Measurements from ENCODE around the gene ACER3. TPM values are rescaled to one million over a fixed set of nuclear protein-coding genes. Genes with fewer than 3 reads are reported as not detected.

ACER3 gene
- total and polyA plus RNA-seq, 2 experiments from 2014 or later = 17.1 to 18.3 TPM

DNA sequence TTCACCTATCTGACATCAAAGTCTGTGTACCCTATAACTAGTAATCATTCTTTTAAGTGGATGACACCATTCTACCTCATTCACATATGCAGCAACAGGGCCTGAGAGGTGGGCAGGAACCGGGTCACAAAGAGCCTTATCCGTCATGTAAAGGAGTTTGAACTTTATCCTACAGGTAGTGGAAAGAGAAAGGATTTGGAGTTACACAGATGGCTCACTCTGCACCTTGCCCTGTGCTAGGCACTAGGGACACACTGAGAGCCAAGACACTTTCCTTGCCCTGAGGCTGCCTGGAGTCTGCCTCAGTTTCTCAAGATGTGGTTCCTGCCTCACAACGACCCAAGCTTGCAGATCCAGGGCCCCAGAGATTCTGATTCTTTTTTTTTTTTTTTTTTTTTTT lies 14.3 kb upstream of the ACER3 start:
- DNase-seq (ENCODE audit: low spot score) = no peak
- 78% methylated on average over 3 of the region's 3 CpGs for WGBS (ENCODE audit: low lambda C conversion rate, missing lambda C conversion rate)

GRCh38 chr11:76849376-76849775 lies 11.3 kb upstream of the ACER3 start:
- H2AFZ ChIP-seq = no peak overlapping the region
- H3K4me3 ChIP-seq = no peak overlapping the region
- no peaks in the 10 kb centered on the region for H3K9me2 ChIP-seq (replicated peaks; ENCODE audit: insufficient read depth)
- H3K4me1 ChIP-seq (ENCODE audit: insufficient read depth) = no peaks in the 10 kb centered on the region
- no peaks in the 10 kb centered on the region for H3K36me3 ChIP-seq (replicated peaks; ENCODE audit: insufficient read depth, low read depth)
- DNase-seq (ENCODE audit: low spot score) = no peak
- no peak overlapping the region for H3K4me2 ChIP-seq
- no peaks in the 10 kb centered on the region for H3K27me3 ChIP-seq
- no peak overlapping the region for H3K27ac ChIP-seq
- TF ChIP-seq, protein P1, sequence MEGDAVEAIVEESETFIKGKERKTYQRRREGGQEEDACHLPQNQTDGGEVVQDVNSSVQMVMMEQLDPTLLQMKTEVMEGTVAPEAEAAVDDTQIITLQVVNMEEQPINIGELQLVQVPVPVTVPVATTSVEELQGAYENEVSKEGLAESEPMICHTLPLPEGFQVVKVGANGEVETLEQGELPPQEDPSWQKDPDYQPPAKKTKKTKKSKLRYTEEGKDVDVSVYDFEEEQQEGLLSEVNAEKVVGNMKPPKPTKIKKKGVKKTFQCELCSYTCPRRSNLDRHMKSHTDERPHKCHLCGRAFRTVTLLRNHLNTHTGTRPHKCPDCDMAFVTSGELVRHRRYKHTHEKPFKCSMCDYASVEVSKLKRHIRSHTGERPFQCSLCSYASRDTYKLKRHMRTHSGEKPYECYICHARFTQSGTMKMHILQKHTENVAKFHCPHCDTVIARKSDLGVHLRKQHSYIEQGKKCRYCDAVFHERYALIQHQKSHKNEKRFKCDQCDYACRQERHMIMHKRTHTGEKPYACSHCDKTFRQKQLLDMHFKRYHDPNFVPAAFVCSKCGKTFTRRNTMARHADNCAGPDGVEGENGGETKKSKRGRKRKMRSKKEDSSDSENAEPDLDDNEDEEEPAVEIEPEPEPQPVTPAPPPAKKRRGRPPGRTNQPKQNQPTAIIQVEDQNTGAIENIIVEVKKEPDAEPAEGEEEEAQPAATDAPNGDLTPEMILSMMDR (IDR thresholded peaks at IDR 0.05; ENCODE audit: poor library complexity) = no peak
- no peak for TF ChIP-seq EZH2phosphoT487 (IDR thresholded peaks at IDR 0.05; ENCODE audit: low read depth, severe bottlenecking, unreplicated experiment)
- no peaks in the 10 kb centered on the region for H3K9me3 ChIP-seq (ENCODE audit: low read depth)
- WGBS (ENCODE audit: low lambda C conversion rate, missing lambda C conversion rate) = 82% methylated on average over 3 of the region's 3 CpGs
- H4K20me1 ChIP-seq (ENCODE audit: insufficient read depth, poor library complexity, severe bottlenecking) = no peaks in the 10 kb centered on the region
- H3K79me2 ChIP-seq = no peaks in the 10 kb centered on the region

More for the DNA sequence above, 14.3 kb upstream of the ACER3 start:
- H3K9me3 ChIP-seq (ENCODE audit: low read depth) = no peaks in the 10 kb centered on the region
- H2AFZ ChIP-seq = no peak overlapping the region
- H4K20me1 ChIP-seq (ENCODE audit: insufficient read depth, poor library complexity, severe bottlenecking) = no peaks in the 10 kb centered on the region
- no peaks in the 10 kb centered on the region for H3K36me3 ChIP-seq (replicated peaks; ENCODE audit: insufficient read depth, low read depth)
- no peaks in the 10 kb centered on the region for H3K9me2 ChIP-seq (replicated peaks; ENCODE audit: insufficient read depth)
- no peak overlapping the region for H3K27ac ChIP-seq
- H3K27me3 ChIP-seq = no peaks in the 10 kb centered on the region
- H3K79me2 ChIP-seq = no peaks in the 10 kb centered on the region
- TF ChIP-seq EZH2phosphoT487 (IDR thresholded peaks at IDR 0.05; ENCODE audit: low read depth, severe bottlenecking, unreplicated experiment) (no peak), EZH2 (IDR thresholded peaks at IDR 0.05; ENCODE audit: borderline replicate concordance) (no peak)
- TF ChIP-seq, protein P1 (IDR thresholded peaks at IDR 0.05; ENCODE audit: poor library complexity) = no peak
- H3K4me3 ChIP-seq = no peak overlapping the region
- H3K4me1 ChIP-seq (ENCODE audit: insufficient read depth) = no peaks in the 10 kb centered on the region
- no peak overlapping the region for H3K4me2 ChIP-seq

GRCh38 chr11:76850130-76850529 lies 10.6 kb upstream of the ACER3 start:
- no peak for TF ChIP-seq EZH2 (IDR thresholded peaks at IDR 0.05; ENCODE audit: borderline replicate concordance)
- TF ChIP-seq EZH2phosphoT487 (IDR thresholded peaks at IDR 0.05; ENCODE audit: low read depth, severe bottlenecking, unreplicated experiment) = no peak
- TF ChIP-seq, protein P1 (IDR thresholded peaks at IDR 0.05; ENCODE audit: poor library complexity) = no peak
- Histone ChIP-seq H3K4me3 (no peak overlapping the region), H3K9me3 (ENCODE audit: low read depth) (no peaks in the 10 kb centered on the region)

DNA sequence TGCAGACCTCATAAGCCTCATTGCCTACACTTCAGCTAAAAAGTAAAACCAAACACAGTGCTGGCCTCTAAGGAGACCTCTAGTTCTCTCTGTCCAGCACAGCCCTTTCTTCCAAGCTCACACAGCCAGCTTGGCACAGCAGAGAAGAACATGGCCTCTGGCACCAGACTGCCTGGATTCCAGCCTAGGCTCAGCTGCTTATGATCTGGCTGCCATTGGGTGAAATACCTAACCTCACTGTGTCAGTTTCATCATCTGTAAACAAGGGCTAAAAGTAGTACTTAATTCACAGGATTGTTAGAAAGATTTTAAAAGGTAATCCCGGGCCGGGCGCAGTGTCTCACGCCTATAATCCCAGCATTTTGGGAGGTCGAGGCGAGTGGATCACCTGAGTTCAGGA lies 9.9 kb upstream of the ACER3 start:
- Histone ChIP-seq H3K9me2 (replicated peaks; ENCODE audit: insufficient read depth) (no peaks in the 10 kb centered on the region), H3K79me2 (no peaks in the 10 kb centered on the region), H3K27me3 (no peaks in the 10 kb centered on the region), H3K36me3 (replicated peaks; ENCODE audit: insufficient read depth, low read depth) (no peaks in the 10 kb centered on the region), H3K9me3 (ENCODE audit: low read depth) (no peaks in the 10 kb centered on the region), H2AFZ (no peak overlapping the region), H3K4me1 (ENCODE audit: insufficient read depth) (no peaks in the 10 kb centered on the region), H4K20me1 (ENCODE audit: insufficient read depth, poor library complexity, severe bottlenecking) (no peaks in the 10 kb centered on the region), H3K4me3 (no peak overlapping the region), H3K4me2 (no peak overlapping the region), H3K27ac (no peak overlapping the region)
- DNase-seq (ENCODE audit: low spot score) = no peak
- 95% methylated on average over 6 of the region's 6 CpGs for WGBS (ENCODE audit: low lambda C conversion rate, missing lambda C conversion rate)
- TF ChIP-seq EZH2phosphoT487 (IDR thresholded peaks at IDR 0.05; ENCODE audit: low read depth, severe bottlenecking, unreplicated experiment) (no peak), EZH2 (IDR thresholded peaks at IDR 0.05; ENCODE audit: borderline replicate concordance) (no peak)
- TF ChIP-seq, protein P1 (IDR thresholded peaks at IDR 0.05; ENCODE audit: poor library complexity) = no peak

More at GRCh38 chr11:76850130-76850529, 10.6 kb upstream of the ACER3 start:
- no peaks in the 10 kb centered on the region for H3K4me1 ChIP-seq (ENCODE audit: insufficient read depth)
- no peak overlapping the region for H2AFZ ChIP-seq
- H3K79me2 ChIP-seq = no peaks in the 10 kb centered on the region
- H3K4me2 ChIP-seq = no peak overlapping the region
- 90% methylated on average over 4 of the region's 4 CpGs for WGBS (ENCODE audit: low lambda C conversion rate, missing lambda C conversion rate)
- H3K27me3 ChIP-seq = no peaks in the 10 kb centered on the region
- H3K27ac ChIP-seq = no peak overlapping the region
- DNase-seq (ENCODE audit: low spot score) = no peak
- no peaks in the 10 kb centered on the region for H4K20me1 ChIP-seq (ENCODE audit: insufficient read depth, poor library complexity, severe bottlenecking)
- H3K9me2 ChIP-seq (replicated peaks; ENCODE audit: insufficient read depth) = no peaks in the 10 kb centered on the region
- H3K36me3 ChIP-seq (replicated peaks; ENCODE audit: insufficient read depth, low read depth) = no peaks in the 10 kb centered on the region

Measured in hepatocyte (in vitro differentiated cells).